Chondrocyte (in vitro differentiated cells): ENCODE measurements around the gene B4GALT7. TPM values are rescaled to one million over a fixed set of nuclear protein-coding genes. Genes with fewer than 3 reads are reported as not detected.

Experiments used
- DNase-seq: peaks from one replicate; pipeline ENCODE4 v3.0.0; 2021; ENCODE audit warnings: mixed read lengths, low spot score
- H3K27ac Mint-ChIP-seq: one replicate; pipeline ENCODE4 v1.8.0; 2021; ENCODE audit warnings: mild to moderate bottlenecking, moderate library complexity, mixed read lengths; ENCODE audit not compliant: unreplicated experiment
- H3K27me3 Mint-ChIP-seq: 2 replicates; pipeline ENCODE4 v1.8.0; 2021; ENCODE audit warnings: low read depth, mixed read lengths
- H3K36me3 Mint-ChIP-seq: 2 replicates; pipeline ENCODE4 v1.8.0; 2021; ENCODE audit warnings: low read depth, mixed read lengths
- H3K4me1 Mint-ChIP-seq: 2 replicates; pipeline ENCODE4 v1.8.0; 2021; ENCODE audit warnings: low read depth, mild to moderate bottlenecking, mixed read lengths
- H3K4me3 Mint-ChIP-seq: one replicate; pipeline ENCODE4 v1.8.0; 2021; ENCODE audit warnings: mild to moderate bottlenecking, moderate library complexity, mixed read lengths; ENCODE audit not compliant: unreplicated experiment
- H3K9me3 Mint-ChIP-seq: 2 replicates; pipeline ENCODE4 v1.8.0; 2021; ENCODE audit warnings: low read depth, mixed read lengths
- CTCF ChIP-seq: fragments of 200-600 bp; sonication (generic); IDR thresholded peaks from 2 replicates; pipeline ENCODE4 v1.5.0; 2021; ENCODE audit warnings: antibody characterized with exemption, mild to moderate bottlenecking, moderate library complexity
- total RNA-seq: library from RNA; stranded (reverse); gene quantifications from 3 replicates; pipeline ENCODE4 v1.2.1, GENCODE V29; 2021

B4GALT7 gene
- total RNA-seq, 1 donor from 2014 or later = 43.9 TPM

GRCh38 chr5:177593511-177593910 is 6.4 kb upstream of the B4GALT7 start:
- H3K9me3 Mint-ChIP-seq = no peaks in the 10 kb centered on the region
- H3K27me3 Mint-ChIP-seq = peaks cover 18% of the 10 kb centered on the region
- no peak overlapping the region for H3K27ac Mint-ChIP-seq
- no peak for DNase-seq
- no peak for TF ChIP-seq CTCF
- peaks cover 36% of the 10 kb centered on the region for H3K4me1 Mint-ChIP-seq
- H3K36me3 Mint-ChIP-seq = peaks cover 22% of the 10 kb centered on the region
- peak overlapping the region; percentile 100 for H3K4me3 Mint-ChIP-seq

- Mint-ChIP-seq H3K9me3 (no peaks in the 10 kb centered on the region), H3K36me3 (peaks cover 22% of the 10 kb centered on the region), H3K27me3 (peaks cover 15% of the 10 kb centered on the region), H3K27ac (no peak overlapping the region), H3K4me3 (no peak overlapping the region), H3K4me1 (peaks cover 41% of the 10 kb centered on the region)
- no peak for DNase-seq
- no peak for TF ChIP-seq CTCF
Measured at GRCh38 chr5:177594071-177594470, 5.9 kb upstream of the B4GALT7 start.

GRCh38 chr5:177595026-177595585 is 4.8 kb upstream of the B4GALT7 start:
- no peak for TF ChIP-seq CTCF
- Mint-ChIP-seq H3K9me3 (no peaks in the 10 kb centered on the region), H3K4me3 (no peak overlapping the region), H3K27ac (no peak overlapping the region), H3K36me3 (peaks cover 22% of the 10 kb centered on the region), H3K27me3 (peaks cover 8% of the 10 kb centered on the region), H3K4me1 (peaks cover 44% of the 10 kb centered on the region)
- no peak for DNase-seq

- TF ChIP-seq CTCF = no peak
- no peak for DNase-seq
- Mint-ChIP-seq H3K4me1 (peaks cover 52% of the 10 kb centered on the region), H3K9me3 (no peaks in the 10 kb centered on the region), H3K27me3 (no peaks in the 10 kb centered on the region), H3K36me3 (peaks cover 22% of the 10 kb centered on the region), H3K4me3 (no peak overlapping the region), H3K27ac (peak overlapping the region; percentile 78)
Measured at GRCh38 chr5:177595991-177596774, 3.7 kb upstream of the B4GALT7 start.

- Mint-ChIP-seq H3K36me3 (peaks cover 22% of the 10 kb centered on the region), H3K4me3 (no peak overlapping the region), H3K4me1 (peaks cover 57% of the 10 kb centered on the region), H3K9me3 (no peaks in the 10 kb centered on the region), H3K27me3 (no peaks in the 10 kb centered on the region), H3K27ac (peak overlapping the region; percentile 0)
- TF ChIP-seq CTCF = no peak
- DNase-seq = no peak
Measured at GRCh38 chr5:177596775-177597238, 3.1 kb upstream of the B4GALT7 start.
